Measurements from ENCODE around the gene SYNJ2.
"Not testable (repeated sequence)": the region's sequence is repeated elsewhere in the genome, so short reads cannot be mapped to it uniquely, and the experiment has no call there.

SYNJ2 gene

GRCh38 chr6:157981395-157982101 is at the start of gene SYNJ2:
SYNJ2 (plus strand) TSS chr6:157981863; CDS start chr6:157981962, 99 bp downstream.
- H3K4me3 ChIP-seq (ENCODE audit: control insufficient read depth, low read depth, low read length): peak within 1 kb of the TSS; percentile 71
- peak; percentile 49 for TF ChIP-seq CTCF (IDR thresholded peaks at IDR 0.05; ENCODE audit: control insufficient read depth, insufficient read depth, low read depth, low read length, missing control alignments)
- DNase-seq (ENCODE audit: low read depth): no peak

GRCh38 chr6:157935786-157936185 is 45.9 kb upstream of the SYNJ2 start:
- H3K4me3 ChIP-seq (ENCODE audit: control insufficient read depth, low read depth, low read length): no peak overlapping the region
- DNase-seq (ENCODE audit: low read depth): no peak
- no peak for TF ChIP-seq CTCF (IDR thresholded peaks at IDR 0.05; ENCODE audit: control insufficient read depth, insufficient read depth, low read depth, low read length, missing control alignments)

GRCh38 chr6:157937318-157937717 is 44.3 kb upstream of the SYNJ2 start:
- no peak for DNase-seq (ENCODE audit: low read depth)
- no peak for TF ChIP-seq CTCF (IDR thresholded peaks at IDR 0.05; ENCODE audit: control insufficient read depth, insufficient read depth, low read depth, low read length, missing control alignments)
- no peak overlapping the region for H3K4me3 ChIP-seq (ENCODE audit: control insufficient read depth, low read depth, low read length)

GRCh38 chr6:157937916-157938315 is 43.7 kb upstream of the SYNJ2 start:
- no peak for DNase-seq (ENCODE audit: low read depth)
- no peak for TF ChIP-seq CTCF (IDR thresholded peaks at IDR 0.05; ENCODE audit: control insufficient read depth, insufficient read depth, low read depth, low read length, missing control alignments)
- H3K4me3 ChIP-seq (ENCODE audit: control insufficient read depth, low read depth, low read length): no peak overlapping the region

- not testable (repeated sequence) for H3K4me3 ChIP-seq (ENCODE audit: control insufficient read depth, low read depth, low read length); DNase-seq (ENCODE audit: low read depth)
These were observed 41.2 kb upstream of the SYNJ2 start for GRCh38 chr6:157940375-157941036.

GRCh38 chr6:157941101-157941863 is 40.4 kb upstream of the SYNJ2 start:
- TF ChIP-seq CTCF (IDR thresholded peaks at IDR 0.05; ENCODE audit: control insufficient read depth, insufficient read depth, low read depth, low read length, missing control alignments): no peak
- no peak for DNase-seq (ENCODE audit: low read depth)
- H3K4me3 ChIP-seq (ENCODE audit: control insufficient read depth, low read depth, low read length): no peak overlapping the region

GRCh38 chr6:157942351-157942750 is 39.3 kb upstream of the SYNJ2 start:
- no peak for TF ChIP-seq CTCF (IDR thresholded peaks at IDR 0.05; ENCODE audit: control insufficient read depth, insufficient read depth, low read depth, low read length, missing control alignments)
- DNase-seq (ENCODE audit: low read depth): no peak
- H3K4me3 ChIP-seq (ENCODE audit: control insufficient read depth, low read depth, low read length): no peak overlapping the region

All from AG09309 (cell line).